NCI-H2029 treated with DMSO at 0.1 percent for 48 hours (cell line): ENCODE measurements around the gene VAMP1.
A peak's percentile ranks its signal among the peaks of the same experiment; 100 is the strongest.

Source experiments
- DNase-seq: peaks from one replicate; lab custom pipeline; 2025; lab: John Stamatoyannopoulos, UW

VAMP1 gene

DNA sequence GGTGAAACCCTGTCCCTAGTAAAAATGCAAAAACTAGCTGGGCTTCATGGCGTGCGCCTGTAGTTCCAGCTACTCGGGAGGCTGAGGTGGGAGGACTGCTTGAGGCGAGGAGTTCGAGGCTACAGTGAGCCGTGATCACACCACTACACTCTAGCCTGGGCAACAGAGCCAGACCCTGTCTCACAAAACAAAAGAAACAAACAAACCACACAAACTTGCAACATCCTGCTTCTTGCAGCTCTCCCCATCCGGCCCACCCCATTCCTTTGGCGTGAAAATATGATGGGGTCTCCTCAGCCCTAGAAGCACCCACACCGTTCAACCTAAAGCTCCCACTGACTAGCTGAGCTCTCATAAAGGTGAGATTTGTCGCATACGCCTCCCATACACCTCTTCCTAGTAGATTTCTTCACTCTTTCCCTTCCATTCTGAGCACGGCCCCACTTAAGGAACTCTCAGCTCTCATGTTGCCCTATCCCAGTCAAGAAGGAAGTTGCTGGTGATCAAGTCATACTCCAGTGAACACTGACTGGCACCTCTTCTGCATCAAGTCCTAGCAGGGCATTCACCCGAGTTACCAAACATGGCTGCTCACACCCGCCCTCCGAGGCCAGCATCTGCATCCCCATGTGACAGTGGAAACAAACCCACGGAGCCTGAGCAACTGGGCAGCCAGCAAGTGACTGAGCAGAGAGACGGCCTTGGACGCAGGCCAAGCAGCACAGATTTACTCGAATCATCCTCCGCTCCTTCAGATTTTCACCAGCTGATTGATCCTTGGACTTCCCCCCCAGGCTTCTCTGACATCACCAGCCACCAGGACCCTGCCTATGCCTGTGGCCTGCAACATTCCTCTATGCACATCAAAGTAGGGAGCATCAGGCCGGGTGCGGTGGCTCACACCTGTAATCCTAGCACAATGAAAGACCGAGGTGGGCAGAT lies 44.6 kb downstream of the VAMP1 start:
- DNase-seq = no peak

- DNase-seq = no peak
These were observed 45.6 kb downstream of the VAMP1 start for GRCh38 chr12:6424866-6425265.

DNA sequence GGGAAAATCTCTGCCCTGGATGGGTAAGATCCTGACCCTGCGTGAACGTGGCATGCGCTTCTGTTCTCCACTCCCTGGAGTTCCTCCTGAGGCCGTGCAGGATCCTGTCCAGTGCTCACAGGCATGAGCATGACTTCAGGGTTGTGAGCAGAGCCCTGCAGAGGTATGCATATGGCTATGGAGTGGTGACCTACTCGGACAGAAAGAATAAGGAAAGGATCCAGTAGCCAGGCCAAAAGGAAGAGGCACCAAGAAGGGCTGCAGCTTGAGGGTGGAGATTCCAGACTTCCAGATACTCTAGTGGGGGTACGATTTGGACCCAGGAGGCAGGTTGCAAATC lies 46.5 kb downstream of the VAMP1 start:
- no peak for DNase-seq

DNA sequence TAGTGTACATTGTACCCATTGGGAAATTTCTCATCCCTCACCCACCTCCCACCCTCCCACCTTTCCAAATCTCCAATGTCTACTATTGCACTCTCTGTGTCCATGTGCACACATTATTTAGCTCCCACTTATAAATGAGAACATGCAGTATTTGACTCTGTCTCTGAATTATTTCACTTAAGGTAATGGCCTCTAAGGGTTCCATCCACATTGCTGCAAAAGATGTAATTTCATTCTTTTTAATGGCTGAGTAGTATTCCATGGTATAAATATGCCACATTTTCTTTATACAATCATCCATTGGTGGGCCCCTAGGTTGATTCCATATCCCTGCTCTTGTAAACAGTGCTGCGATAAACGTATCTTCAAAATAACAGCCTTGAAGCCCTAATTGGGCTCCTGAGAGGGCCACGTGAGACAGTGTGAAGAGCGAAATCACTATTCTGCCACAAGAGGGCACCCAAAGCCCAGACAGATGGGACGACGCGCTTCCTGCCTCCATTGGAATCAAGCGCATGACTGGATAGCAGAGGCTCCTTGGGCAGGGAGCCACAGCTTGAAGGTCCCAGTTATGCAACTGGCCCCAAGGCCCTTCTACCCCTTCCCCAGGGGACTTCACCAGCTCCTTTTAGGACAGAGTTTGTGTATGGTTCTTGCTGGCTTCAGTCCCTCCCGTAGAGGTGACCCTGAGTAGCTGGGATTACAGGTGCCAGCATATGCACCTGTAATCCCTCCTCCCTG lies 47.0 kb downstream of the VAMP1 start:
- peak; percentile 79 for DNase-seq

GRCh38 chr12:6420364-6420763 lies 50.1 kb downstream of the VAMP1 start:
- no peak for DNase-seq

DNA sequence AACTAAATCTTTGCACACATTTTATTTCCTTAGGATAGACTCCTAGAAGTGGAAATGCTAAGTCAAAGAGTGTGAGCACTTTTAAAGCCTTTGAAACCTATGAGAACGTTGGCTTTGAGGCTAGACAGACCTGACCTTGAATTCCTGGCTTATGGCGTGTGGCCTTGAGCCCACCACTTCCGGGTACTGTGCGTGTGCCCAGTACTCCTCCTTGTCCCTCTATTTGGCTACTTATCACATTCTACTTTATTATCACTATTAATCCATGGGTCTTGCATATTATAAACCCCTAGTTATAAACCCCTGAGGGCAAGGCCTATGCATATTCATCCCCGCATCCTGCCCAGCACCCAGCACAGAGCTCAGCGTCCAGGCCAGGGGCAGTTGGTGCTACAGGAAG lies 51.7 kb downstream of the VAMP1 start:
- no peak for DNase-seq

GRCh38 chr12:6416596-6416995 lies 53.9 kb downstream of the VAMP1 start:
- DNase-seq = no peak
